GM18526 (cell line): ENCODE data around the gene NOC2L.

Experiments
- POLR2A ChIP-seq: IDR thresholded peaks from 3 replicates; pipeline ENCODE4 v1.6.1; 2011; ENCODE audit not compliant: insufficient read length; ENCODE audit errors: extremely low read depth

NOC2L gene

DNA sequence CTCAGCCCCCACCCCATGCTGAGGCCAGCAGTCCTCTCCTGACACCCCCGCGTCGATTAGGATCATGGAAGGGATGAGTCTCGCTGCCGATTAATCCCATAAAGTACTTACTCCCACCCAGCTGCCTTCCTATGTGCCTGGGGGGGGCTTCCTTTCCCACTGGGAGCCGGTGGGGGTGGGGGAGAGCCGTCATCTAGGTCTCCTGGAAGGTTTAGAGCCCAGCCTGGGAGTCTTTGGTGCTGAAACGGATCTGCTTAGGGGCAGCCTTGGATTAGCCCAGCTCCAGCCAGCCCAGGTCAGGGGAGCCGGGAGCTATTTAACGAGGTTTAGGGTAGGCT lies 25.5 kb downstream of the NOC2L start:
- TF ChIP-seq POLR2A: no peak

GRCh38 chr1:932776-933602 lies 26.1 kb downstream of the NOC2L start:
- TF ChIP-seq POLR2A: no peak

DNA sequence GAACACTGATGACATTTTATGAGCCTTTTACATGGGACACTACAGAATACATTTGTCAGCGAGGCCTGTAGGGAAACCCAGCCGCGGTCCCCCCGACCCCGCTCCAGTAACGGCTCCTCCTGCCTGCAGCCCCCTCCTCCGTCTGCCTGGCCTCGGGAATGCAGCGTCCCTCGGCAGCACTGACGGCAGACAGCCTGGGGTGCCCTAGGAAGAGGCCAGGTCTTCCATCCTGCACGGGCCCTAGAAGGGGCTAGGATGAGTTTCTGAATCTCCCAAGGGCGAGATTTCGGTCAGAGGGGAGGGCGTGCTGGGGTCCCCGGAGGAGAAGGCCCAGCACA lies 26.9 kb downstream of the NOC2L start:
- TF ChIP-seq POLR2A: no peak

DNA sequence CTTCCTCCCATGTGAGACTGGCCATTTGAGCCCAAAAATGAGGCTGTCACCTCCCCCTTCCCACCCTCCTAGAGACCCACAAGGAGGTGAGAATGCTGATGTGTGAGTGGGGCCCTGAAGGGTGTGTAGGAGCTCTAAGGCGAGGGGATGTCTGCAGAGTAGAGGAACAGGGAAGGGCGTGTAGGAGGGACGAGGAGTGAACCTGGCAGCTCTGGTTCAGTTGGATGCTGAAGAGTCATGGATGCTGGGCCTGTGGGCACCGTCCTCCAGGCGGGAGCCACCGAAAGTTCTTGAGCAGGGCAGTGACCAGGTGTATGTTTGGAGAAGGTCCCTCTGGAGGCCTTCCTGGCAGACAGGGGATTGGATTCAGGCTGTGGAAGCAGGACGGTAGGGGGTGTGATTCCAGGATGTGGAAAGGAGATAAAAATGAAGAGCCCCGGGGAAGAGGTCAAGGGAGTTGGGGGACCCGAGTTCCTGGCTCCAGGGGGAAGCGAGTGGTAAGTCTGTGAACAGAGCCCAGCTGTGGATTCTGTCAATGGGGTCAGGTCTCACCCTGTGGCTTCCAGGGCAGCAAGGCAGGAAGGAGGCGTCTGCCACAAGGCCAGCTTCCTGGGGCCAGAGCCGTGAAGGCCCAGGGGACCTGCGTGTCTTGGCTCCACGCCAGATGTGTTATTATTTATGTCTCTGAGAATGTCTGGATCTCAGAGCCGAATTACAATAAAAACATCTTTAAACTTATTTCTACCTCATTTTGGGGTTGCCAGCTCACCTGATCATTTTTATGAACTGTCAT lies 27.5 kb downstream of the NOC2L start:
- TF ChIP-seq POLR2A: no peak

DNA sequence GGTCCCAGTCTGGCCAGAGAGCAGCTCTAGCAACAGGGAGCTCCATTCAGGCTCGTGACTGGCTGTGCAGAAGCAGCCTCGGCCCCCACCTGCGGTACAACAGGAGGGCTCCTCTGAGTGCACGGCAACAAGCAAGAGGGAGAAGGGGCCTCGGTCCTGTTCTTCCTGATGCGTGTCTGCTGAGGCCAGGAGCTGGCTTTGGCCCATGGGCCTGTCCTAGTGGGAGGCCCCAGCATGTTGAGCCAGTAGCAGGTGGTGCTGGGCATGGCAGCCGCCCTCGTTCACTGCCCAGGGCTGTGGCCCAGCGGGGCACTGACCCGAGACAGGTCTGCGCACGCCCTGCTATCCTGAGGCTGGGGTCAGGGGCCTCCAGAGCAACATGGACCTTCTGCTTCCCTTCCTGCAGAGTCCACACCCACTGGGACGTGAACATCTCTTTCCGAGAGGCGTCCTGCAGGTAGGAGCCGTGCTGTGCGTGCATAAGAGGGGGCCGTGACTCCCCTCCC lies 28.4 kb downstream of the NOC2L start:
- TF ChIP-seq POLR2A: no peak

- no peak for TF ChIP-seq POLR2A
Measured at GRCh38 chr1:929712-930632, 29.1 kb downstream of the NOC2L start.

GRCh38 chr1:928825-929661 lies 30.0 kb downstream of the NOC2L start:
- no peak for TF ChIP-seq POLR2A

GRCh38 chr1:927748-928147 lies 31.3 kb downstream of the NOC2L start:
- no peak for TF ChIP-seq POLR2A

GRCh38 chr1:927234-927633 lies 31.8 kb downstream of the NOC2L start:
- no peak for TF ChIP-seq POLR2A

DNA sequence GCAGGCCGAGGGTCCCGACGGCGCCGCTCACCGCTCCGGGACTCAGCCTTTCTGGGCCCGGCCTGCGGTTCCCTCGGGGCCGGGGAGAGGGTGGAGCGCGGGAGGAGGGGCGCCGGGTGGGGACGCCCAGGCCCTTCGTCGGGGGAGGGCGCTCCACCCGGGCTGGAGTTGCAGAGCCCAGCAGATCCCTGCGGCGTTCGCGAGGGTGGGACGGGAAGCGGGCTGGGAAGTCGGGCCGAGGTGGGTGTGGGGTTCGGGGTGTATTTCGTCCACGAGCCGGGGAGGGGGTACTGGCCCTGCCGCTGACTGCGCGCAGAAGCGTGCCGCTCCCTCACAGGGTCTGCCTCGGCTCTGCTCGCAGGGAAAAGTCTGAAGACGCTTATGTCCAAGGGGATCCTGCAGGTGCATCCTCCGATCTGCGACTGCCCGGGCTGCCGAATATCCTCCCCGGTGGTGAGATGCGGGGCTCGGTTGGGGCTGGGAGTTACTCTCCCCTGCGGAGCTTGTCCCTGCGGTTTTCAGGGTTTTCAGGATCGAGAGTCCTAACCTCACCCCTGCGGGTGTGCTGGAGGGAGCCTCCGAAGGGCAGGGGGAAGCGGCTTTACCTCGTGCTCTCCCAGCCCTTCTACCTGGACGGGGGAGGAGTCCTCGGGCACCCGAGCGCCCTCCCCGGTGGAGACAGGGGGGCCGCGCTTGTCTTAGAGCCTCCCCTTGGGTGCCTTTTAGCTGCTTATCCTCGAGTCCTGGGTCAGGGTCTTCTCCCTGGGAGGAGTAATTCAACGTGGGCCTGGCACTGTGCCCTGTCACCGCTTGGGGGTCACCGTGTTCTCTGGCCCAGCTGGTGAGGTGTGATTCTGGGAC lies 33.3 kb downstream of the NOC2L start:
- no peak for TF ChIP-seq POLR2A

DNA sequence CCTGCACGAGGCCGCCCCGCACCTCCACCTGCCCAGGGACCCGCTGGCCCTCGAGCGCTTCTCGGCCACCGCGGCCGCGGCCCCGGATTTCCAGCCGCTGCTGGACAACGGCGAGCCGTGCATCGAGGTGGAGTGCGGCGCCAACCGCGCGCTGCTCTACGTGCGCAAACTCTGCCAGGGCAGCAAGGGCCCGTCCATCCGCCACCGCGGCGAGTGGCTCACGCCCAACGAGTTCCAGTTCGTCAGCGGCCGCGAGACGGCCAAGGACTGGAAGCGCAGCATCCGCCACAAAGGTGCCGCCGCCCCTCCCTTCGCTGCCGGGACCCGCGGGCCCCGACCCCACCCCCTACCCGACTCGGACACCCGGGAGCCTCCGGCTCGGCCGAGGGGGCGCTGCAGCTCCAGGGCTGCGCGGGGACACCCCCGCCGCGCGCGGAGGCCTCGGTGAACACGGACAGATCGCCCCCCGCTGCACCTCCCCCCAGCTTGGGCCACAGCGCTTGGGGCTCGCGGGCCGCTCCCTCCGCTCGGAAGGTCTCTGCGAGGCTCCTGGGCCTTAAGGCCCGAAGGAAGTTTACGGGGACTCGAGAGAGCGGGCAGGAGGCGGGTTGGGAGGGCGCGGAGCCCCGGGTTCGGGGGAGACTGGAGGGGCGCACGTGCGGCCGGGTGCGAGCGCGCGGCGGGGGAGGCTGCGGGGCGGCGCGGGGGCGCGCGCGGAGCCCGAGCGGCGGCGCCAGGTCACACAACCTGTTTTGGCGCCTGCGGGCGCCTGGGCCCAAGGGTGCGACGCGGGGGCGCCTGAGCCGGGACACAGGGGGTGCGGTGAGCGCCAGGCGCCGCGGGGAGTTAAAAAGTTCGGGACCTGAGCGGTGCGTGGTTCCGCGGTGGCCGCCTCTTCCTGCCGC lies 34.1 kb downstream of the NOC2L start:
- TF ChIP-seq POLR2A: no peak

- no peak for TF ChIP-seq POLR2A
Measured at GRCh38 chr1:923991-924655, 34.9 kb downstream of the NOC2L start.
